Stimulated activated CD4-positive, alpha-beta T cell treated with anti-CD3 and anti-CD28 coated beads, Interleukin-4, amount 100 ng/mL, for 1 hour (primary cell): ENCODE results near the gene MS4A15.
"Not testable (repeated sequence)": the region's sequence is repeated elsewhere in the genome, so short reads cannot be mapped to it uniquely, and the experiment has no call there.

Experiments used
- DNase-seq: peaks from one replicate; pipeline ENCODE4 v3.0.0-alpha.2; 2020

Gene MS4A15

GRCh38 chr11:60810569-60810968, 53.9 kb downstream of the MS4A15 start:
- DNase-seq = no peak

DNA sequence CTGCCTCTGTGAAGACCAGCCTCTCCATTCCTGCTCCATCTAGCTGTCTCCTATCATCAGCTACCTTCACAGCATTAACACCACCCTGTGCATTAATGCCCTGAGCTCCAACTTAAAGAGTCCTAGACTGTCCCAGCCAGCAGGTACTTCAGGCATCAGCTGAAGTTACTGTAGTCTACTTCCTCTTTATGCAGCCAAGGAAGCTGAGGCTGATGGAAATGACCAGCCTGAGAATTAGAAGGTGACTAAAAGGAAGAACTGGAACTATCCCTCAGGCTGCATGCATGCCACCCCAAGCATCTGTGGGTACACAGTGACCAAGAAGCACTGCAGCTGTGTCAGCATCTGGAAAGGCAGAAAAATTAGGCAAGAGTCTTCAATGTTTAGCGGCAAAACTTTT, 56.7 kb downstream of the MS4A15 start:
- no peak for DNase-seq

DNA sequence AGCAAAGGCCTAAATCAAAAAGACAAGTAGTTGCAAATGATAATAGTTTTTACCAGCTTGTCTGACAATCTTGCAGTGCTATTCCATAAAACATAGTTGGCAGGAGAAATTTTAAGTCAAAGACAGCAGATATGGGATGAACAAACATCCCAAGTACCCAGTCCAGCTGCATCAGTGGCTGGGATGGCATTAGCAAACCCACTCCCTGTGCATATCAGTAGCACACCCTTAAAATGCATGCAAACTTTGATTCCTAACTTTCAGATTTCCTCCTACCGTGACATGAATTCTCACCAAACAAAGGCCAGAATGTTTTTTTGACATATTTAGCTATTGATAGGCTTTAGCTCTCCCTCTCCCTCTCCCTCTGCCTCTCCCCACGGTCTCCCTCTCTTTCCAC, 57.4 kb downstream of the MS4A15 start:
- no peak for DNase-seq

GRCh38 chr11:60816590-60817157, 60.0 kb downstream of the MS4A15 start:
- no peak for DNase-seq

DNA sequence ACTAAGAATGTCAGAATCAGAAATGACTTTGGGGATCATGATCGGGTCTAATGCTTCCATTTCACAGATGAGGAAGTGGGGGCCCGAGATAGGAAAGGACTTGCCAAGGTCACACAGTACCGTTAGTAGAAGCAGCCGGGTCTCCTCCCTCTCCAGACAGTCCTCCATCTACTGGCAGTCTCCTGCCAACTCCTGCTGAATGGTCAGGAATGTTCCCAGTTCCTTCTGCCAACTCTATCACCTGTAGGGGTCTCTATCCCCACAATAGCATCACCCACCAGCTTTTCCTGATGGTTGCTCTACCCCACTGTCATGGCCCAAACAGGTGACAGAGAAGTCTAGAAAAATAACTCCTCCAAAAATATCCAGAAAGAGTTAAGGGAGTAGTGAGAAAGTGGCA, 61.4 kb downstream of the MS4A15 start:
- no peak for DNase-seq

GRCh38 chr11:60821827-60822599, 65.3 kb downstream of the MS4A15 start:
- DNase-seq = no peak

DNA sequence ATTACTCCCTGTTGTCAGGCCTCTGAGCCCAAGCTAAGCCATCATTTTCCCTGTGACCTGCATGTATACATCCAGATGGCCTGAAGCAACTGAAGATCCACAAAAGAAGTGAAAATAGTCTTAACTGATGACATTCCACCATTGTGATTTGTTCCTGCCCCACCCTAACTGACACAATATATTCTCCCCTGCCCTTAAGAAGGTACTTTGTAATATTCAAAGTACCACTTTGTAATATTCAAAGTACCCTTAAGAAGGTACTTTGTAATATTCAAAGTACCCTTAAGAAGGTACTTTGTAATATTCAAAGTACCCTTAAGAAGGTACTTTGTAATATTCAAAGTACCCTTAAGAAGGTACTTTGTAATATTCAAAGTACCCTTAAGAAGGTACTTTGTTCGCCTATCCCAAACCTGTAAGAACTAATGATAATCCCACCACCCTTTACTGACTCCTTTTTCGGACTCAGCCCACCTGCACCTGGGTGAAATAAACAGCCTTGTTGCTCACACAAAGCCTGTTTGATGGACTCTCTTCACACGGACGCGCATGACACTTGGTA, 67.2 kb downstream of the MS4A15 start:
- not testable (repeated sequence) for DNase-seq

DNA sequence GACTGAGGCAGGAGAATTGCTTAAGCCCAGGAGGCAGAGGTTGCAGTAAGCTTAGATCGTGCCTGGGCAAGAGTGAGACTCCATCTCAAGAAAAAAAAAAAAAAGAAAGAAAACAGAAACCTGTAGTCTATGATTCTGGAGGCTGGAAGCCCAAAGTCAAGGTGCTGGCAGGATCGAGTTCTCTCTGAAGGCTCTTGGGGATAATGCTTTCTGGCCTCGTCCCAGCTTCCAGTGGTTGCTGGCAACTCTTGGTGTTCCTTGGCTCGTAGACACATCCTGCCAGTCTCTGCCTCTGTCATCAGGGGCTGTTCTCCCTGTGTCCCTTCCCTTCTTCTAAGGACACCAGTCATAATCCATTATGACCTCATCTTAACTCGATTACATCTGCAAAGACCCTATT, 68.5 kb downstream of the MS4A15 start:
- DNase-seq = no peak

DNA sequence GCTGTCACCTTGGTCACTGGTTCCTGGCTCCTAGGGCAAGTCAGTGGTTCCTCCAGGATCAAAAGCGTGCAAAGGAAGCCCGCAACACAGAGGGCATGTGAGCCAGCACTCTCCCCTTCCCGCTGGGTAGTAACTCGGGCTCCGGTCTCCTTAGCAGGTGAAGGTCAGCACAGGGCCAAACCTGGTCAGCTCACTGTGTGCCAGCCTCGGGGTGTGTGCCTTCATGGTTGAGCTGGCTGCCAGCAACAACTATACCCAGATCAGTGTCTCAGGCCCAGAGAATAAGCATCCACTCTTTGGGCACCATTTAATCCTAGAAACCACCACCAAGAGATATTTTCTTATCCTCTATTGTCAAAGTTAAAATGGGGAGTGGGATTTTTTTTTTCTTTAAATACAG, 69.1 kb downstream of the MS4A15 start:
- no peak for DNase-seq
